SK-N-SH (cell line): Measurements from ENCODE around the gene ARAP2.

Source experiments
- CHD2 ChIP-seq: fragments of 150-350 bp; IDR thresholded peaks from 2 replicates; pipeline ENCODE4 v1.6.1; 2018; ENCODE audit warnings: low read length; ENCODE audit not compliant: partially characterized antibody
- CTCF ChIP-seq: fragments of 200-600 bp; sonication (generic); IDR thresholded peaks from 2 replicates; pipeline ENCODE4 v1.6.1; 2017; ENCODE audit warnings: antibody characterized with exemption, mild to moderate bottlenecking, moderate library complexity
- FOXJ3 ChIP-seq: sonication (generic); formaldehyde crosslinking; IDR thresholded peaks from 2 replicates; pipeline ENCODE4 v1.5.1; 2020; ENCODE audit warnings: mild to moderate bottlenecking, missing genetic modification reagents
- MAX ChIP-seq: IDR thresholded peaks from 2 replicates; pipeline ENCODE4 v1.4.0; 2012; ENCODE audit warnings: low read depth
- NRF1 ChIP-seq: IDR thresholded peaks from 2 replicates; pipeline ENCODE4 v1.6.1; 2012; ENCODE audit warnings: low read depth, mild to moderate bottlenecking, low read length
- POLR2AphosphoS5 ChIP-seq: IDR thresholded peaks from 2 replicates; pipeline ENCODE4 v1.6.1; 2012; ENCODE audit warnings: low read depth, low read length
- REST ChIP-seq: IDR thresholded peaks from 2 replicates; pipeline ENCODE4 v1.6.1; 2012; ENCODE audit warnings: mild to moderate bottlenecking, low read depth, low read length, moderate library complexity
- SMC3 ChIP-seq: IDR thresholded peaks from 2 replicates; pipeline ENCODE4 v1.6.1; 2012; ENCODE audit warnings: low read depth, low read length, improper control_type of control experiment
- TCF12 ChIP-seq: IDR thresholded peaks from 2 replicates; pipeline ENCODE4 v1.4.0; 2012
- TEAD4 ChIP-seq: IDR thresholded peaks from 2 replicates; pipeline ENCODE4 v1.4.0; 2012; ENCODE audit warnings: mild to moderate bottlenecking, borderline replicate concordance; ENCODE audit not compliant: insufficient read depth

- TF ChIP-seq CTCF (no peak), CHD2 (no peak), NRF1 (no peak), TCF12 (no peak), POLR2AphosphoS5 (no peak), SMC3 (no peak), TEAD4 (no peak), REST (no peak), MAX (no peak), FOXJ3 (no peak)
Measured at GRCh38 chr4:36241771-36242170, 2.5 kb downstream of the ARAP2 start.
